ENCODE data around the gene NR2F6. TPM values are rescaled to one million over a fixed set of nuclear protein-coding genes. Genes with fewer than 3 reads are reported as not detected.

The NR2F6 gene
- total RNA-seq, 2 donors from 2014 or later = 2.7 to 12.2 TPM

DNA sequence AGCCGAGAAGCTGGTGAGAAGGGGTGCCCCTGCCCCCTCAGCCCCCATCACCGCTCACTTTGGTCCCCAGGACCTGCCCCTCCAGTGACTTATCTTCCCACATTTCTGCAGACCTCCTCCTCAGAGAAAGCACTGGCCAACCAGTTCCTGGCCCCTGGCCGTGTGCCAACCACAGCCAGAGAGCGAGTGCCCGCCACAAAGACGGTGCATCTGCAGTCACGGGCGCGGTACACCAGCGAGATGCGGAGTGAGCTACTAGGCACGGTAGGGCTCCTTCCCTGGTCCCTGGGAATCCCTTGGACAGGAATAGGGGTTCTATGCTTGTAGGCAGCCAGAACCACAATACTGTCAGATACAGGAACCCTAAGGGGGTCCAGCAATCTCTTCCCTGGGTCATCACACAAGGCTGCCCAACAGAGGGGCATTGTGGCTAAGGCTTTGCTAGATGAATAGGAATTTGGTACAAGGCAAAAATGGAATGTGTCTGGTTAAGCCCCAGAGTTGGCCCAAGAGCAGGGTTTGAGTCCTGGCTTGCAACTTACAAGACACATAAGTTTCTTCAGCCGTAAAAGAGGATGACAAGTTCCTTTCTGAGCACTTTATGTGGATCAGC is 29.6 kb downstream of the NR2F6 start:
- Mint-ChIP-seq H3K4me3 (peak overlapping the region; percentile 85), H3K4me1 (ENCODE audit: low read depth in 2 of 2) (peaks cover 0 to 7% of the 10 kb centered on the region in 2 donors), H3K9me3 (no peaks in the 10 kb centered on the region), H3K36me3 (peaks cover 4% of the 10 kb centered on the region), H3K27ac (peak overlapping the region; percentile 88 to 96), H3K27me3 (no peaks in the 10 kb centered on the region)
- no peak for DNase-seq (ENCODE audit: low spot score)
- ATAC-seq = no peak

- DNase-seq (ENCODE audit: low spot score) = peak; percentile 91
- H3K4me3 Mint-ChIP-seq = peak within 1 kb of the TSS; percentile 85
- H3K9me3 Mint-ChIP-seq = no peaks in the 10 kb centered on the region
- peak; percentile 96 to 97 for ATAC-seq
- H3K4me1 Mint-ChIP-seq (ENCODE audit: low read depth in 2 of 2) = peaks cover 0 to 8% of the 10 kb centered on the region in 2 donors
- H3K27ac Mint-ChIP-seq = peak within 1 kb of the TSS; percentile 88 to 96
- H3K36me3 Mint-ChIP-seq = peaks cover 4% of the 10 kb centered on the region
- H3K27me3 Mint-ChIP-seq = no peaks in the 10 kb centered on the region
These were observed 30.4 kb downstream of the NR2F6 start, which contains the start of gene USE1 for GRCh38 chr19:17215127-17215971. Gene USE1, plus strand, starts transcription at chr19:17215357. Its CDS starts 49 bp downstream, at chr19:17215406.

- no peaks in the 10 kb centered on the region for H3K27me3 Mint-ChIP-seq
- peak overlapping the region; percentile 85 for H3K4me3 Mint-ChIP-seq
- no peak for DNase-seq (ENCODE audit: low spot score)
- ATAC-seq = no peak
- H3K27ac Mint-ChIP-seq = peak overlapping the region; percentile 88 to 96
- peaks cover 0 to 12% of the 10 kb centered on the region in 2 donors for H3K4me1 Mint-ChIP-seq (ENCODE audit: low read depth in 2 of 2)
- H3K9me3 Mint-ChIP-seq = no peaks in the 10 kb centered on the region
- H3K36me3 Mint-ChIP-seq = peaks cover 4% of the 10 kb centered on the region
These were observed 31.1 kb downstream of the NR2F6 start for GRCh38 chr19:17214508-17215126.

- no peak overlapping the region for H3K27ac Mint-ChIP-seq
- no peaks in the 10 kb centered on the region for H3K27me3 Mint-ChIP-seq
- DNase-seq (ENCODE audit: low spot score) (no peak), ATAC-seq (no peak)
- H3K4me1 Mint-ChIP-seq (ENCODE audit: low read depth in 2 of 2) = peaks cover 6 to 19% of the 10 kb centered on the region in 2 donors
- no peak overlapping the region for H3K4me3 Mint-ChIP-seq
- no peaks in the 10 kb centered on the region for H3K36me3 Mint-ChIP-seq
- H3K9me3 Mint-ChIP-seq = no peaks in the 10 kb centered on the region
These were observed 32.4 kb downstream of the NR2F6 start for GRCh38 chr19:17213334-17213733.

GRCh38 chr19:17211547-17212446 is 33.9 kb downstream of the NR2F6 start:
- Mint-ChIP-seq H3K9me3 (no peaks in the 10 kb centered on the region), H3K4me1 (ENCODE audit: low read depth in 2 of 2) (peaks cover 6 to 22% of the 10 kb centered on the region in 2 donors), H3K27me3 (no peaks in the 10 kb centered on the region), H3K36me3 (no peaks in the 10 kb centered on the region), H3K4me3 (no peak overlapping the region), H3K27ac (no peak overlapping the region)
- no peak for DNase-seq (ENCODE audit: low spot score)
- no peak for ATAC-seq

DNA sequence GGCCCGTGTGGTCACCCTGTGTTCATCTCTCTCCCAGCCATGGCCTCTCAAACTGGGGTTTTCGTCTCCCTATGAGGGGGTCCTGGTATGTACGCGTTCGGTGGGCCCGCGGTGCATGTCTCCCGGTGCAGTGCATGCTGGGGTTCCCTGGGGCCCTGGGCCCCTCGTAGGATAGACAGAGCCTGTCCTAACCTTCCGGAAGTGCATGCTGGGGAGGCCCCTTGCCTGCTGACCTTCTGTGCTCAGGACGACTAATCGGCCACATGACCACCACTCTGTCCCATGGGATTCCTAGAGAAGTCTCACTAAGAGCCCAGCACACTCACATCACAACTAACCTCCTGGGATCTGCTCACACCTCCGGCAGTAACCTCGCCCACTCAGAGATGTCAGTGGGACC is 35.4 kb downstream of the NR2F6 start:
- no peak for ATAC-seq
- H3K27ac Mint-ChIP-seq = no peak overlapping the region
- no peaks in the 10 kb centered on the region for H3K36me3 Mint-ChIP-seq
- H3K4me3 Mint-ChIP-seq = no peak overlapping the region
- no peaks in the 10 kb centered on the region for H3K9me3 Mint-ChIP-seq
- peaks cover 6 to 22% of the 10 kb centered on the region in 2 donors for H3K4me1 Mint-ChIP-seq (ENCODE audit: low read depth in 2 of 2)
- DNase-seq (ENCODE audit: low spot score) = no peak
- no peaks in the 10 kb centered on the region for H3K27me3 Mint-ChIP-seq

GRCh38 chr19:17209126-17210036 is 36.3 kb downstream of the NR2F6 start:
- ATAC-seq = peak; percentile 59 to 67
- H3K36me3 Mint-ChIP-seq = no peaks in the 10 kb centered on the region
- H3K9me3 Mint-ChIP-seq = no peaks in the 10 kb centered on the region
- peaks cover 6 to 15% of the 10 kb centered on the region in 2 donors for H3K4me1 Mint-ChIP-seq (ENCODE audit: low read depth in 2 of 2)
- H3K4me3 Mint-ChIP-seq = no peak overlapping the region
- peak overlapping the region in 1 of 2 donors; percentile 80 for H3K27ac Mint-ChIP-seq
- no peaks in the 10 kb centered on the region for H3K27me3 Mint-ChIP-seq
- DNase-seq (ENCODE audit: low spot score) = no peak

GRCh38 chr19:17206736-17207581 is 38.8 kb downstream of the NR2F6 start:
- Mint-ChIP-seq H3K4me1 (ENCODE audit: low read depth in 2 of 2) (peaks cover 6 to 19% of the 10 kb centered on the region in 2 donors), H3K4me3 (no peak overlapping the region), H3K36me3 (no peaks in the 10 kb centered on the region), H3K27ac (no peak overlapping the region), H3K9me3 (no peaks in the 10 kb centered on the region), H3K27me3 (no peaks in the 10 kb centered on the region)
- DNase-seq (ENCODE audit: low spot score) = no peak
- ATAC-seq = no peak

GRCh38 chr19:17205237-17206140 is 40.2 kb downstream of the NR2F6 start:
- Mint-ChIP-seq H3K27ac (no peak overlapping the region), H3K36me3 (no peaks in the 10 kb centered on the region), H3K4me1 (ENCODE audit: low read depth in 2 of 2) (peaks cover 6 to 19% of the 10 kb centered on the region in 2 donors)

GRCh38 chr19:17202713-17203112 is 43.0 kb downstream of the NR2F6 start:
- no peaks in the 10 kb centered on the region for H3K9me3 Mint-ChIP-seq
- H3K27ac Mint-ChIP-seq = peak overlapping the region in 1 of 2 donors; percentile 33
- DNase-seq (ENCODE audit: low spot score) (no peak), ATAC-seq (peak in 1 of 2 donors; percentile 11)
- peaks cover 0 to 10% of the 10 kb centered on the region in 2 donors for H3K4me1 Mint-ChIP-seq (ENCODE audit: low read depth in 2 of 2)
- no peak overlapping the region for H3K4me3 Mint-ChIP-seq
- H3K27me3 Mint-ChIP-seq = no peaks in the 10 kb centered on the region
- H3K36me3 Mint-ChIP-seq = no peaks in the 10 kb centered on the region

More at GRCh38 chr19:17205237-17206140, 40.2 kb downstream of the NR2F6 start:
- Mint-ChIP-seq H3K9me3 (no peaks in the 10 kb centered on the region), H3K4me3 (no peak overlapping the region), H3K27me3 (no peaks in the 10 kb centered on the region)
- peak in 1 of 2 donors; percentile 45 for ATAC-seq
- no peak for DNase-seq (ENCODE audit: low spot score)

DNA sequence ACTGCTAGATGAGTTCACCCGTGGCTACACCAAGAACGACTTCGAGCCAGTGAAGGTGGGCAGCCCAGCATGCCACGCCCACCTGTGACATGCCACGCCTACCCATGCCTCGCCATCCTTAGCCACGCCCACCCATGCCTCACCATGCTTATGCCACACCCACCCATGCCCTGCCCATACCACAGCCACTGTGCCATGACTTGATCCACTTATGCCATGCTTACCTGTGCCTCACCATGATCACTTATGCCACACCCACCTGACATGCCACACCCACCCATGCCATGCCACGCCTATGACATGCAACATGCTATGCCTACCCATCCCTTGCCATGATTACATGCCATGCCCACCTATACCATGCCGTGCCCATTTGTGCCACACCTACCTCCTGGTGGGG is 43.5 kb downstream of the NR2F6 start:
- peaks cover 2% of the 10 kb centered on the region for H3K36me3 Mint-ChIP-seq
- DNase-seq (ENCODE audit: low spot score) (no peak), ATAC-seq (peak; percentile 14 to 26)
- H3K9me3 Mint-ChIP-seq = no peaks in the 10 kb centered on the region
- peak overlapping the region in 1 of 2 donors; percentile 33 for H3K27ac Mint-ChIP-seq
- no peaks in the 10 kb centered on the region for H3K27me3 Mint-ChIP-seq
- peaks cover 2 to 10% of the 10 kb centered on the region in 2 donors for H3K4me1 Mint-ChIP-seq (ENCODE audit: low read depth in 2 of 2)
- no peak overlapping the region for H3K4me3 Mint-ChIP-seq
